ENCODE results near the gene ANKS1B.
"Not testable (repeated sequence)": the region's sequence is repeated elsewhere in the genome, so short reads cannot be mapped to it uniquely, and the experiment has no call there.

DNA sequence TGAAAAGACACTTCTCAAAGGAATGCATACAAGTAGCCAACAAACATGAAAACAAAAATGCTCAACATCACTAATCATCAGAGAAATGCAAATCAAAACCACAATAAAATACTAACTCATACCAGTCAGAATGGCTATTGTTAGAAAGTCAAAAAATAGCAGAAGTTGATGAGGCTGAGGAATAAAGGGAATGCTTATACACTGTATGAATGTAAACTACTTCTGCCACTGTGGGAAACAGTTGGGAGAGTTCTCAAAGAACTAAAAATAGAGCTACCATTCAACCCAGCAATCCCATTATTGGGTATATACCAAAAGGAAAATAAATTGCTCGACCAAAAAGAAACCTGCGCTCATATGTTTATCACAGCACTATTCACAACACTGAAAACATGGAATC is 360.1 kb downstream of the ANKS1B start:
- TF ChIP-seq, protein P1, sequence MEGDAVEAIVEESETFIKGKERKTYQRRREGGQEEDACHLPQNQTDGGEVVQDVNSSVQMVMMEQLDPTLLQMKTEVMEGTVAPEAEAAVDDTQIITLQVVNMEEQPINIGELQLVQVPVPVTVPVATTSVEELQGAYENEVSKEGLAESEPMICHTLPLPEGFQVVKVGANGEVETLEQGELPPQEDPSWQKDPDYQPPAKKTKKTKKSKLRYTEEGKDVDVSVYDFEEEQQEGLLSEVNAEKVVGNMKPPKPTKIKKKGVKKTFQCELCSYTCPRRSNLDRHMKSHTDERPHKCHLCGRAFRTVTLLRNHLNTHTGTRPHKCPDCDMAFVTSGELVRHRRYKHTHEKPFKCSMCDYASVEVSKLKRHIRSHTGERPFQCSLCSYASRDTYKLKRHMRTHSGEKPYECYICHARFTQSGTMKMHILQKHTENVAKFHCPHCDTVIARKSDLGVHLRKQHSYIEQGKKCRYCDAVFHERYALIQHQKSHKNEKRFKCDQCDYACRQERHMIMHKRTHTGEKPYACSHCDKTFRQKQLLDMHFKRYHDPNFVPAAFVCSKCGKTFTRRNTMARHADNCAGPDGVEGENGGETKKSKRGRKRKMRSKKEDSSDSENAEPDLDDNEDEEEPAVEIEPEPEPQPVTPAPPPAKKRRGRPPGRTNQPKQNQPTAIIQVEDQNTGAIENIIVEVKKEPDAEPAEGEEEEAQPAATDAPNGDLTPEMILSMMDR (IDR thresholded peaks at IDR 0.05), result not testable (repeated sequence)
- not testable (repeated sequence) for TF ChIP-seq POLR2AphosphoS5 (IDR thresholded peaks at IDR 0.05; ENCODE audit: low read depth, low read length); SIN3A (IDR thresholded peaks at IDR 0.05; ENCODE audit: borderline replicate concordance, insufficient read depth, low read depth, low read length); TCF7L2 (IDR thresholded peaks at IDR 0.05; ENCODE audit: low read depth, low read length)
- TF ChIP-seq, protein P2, sequence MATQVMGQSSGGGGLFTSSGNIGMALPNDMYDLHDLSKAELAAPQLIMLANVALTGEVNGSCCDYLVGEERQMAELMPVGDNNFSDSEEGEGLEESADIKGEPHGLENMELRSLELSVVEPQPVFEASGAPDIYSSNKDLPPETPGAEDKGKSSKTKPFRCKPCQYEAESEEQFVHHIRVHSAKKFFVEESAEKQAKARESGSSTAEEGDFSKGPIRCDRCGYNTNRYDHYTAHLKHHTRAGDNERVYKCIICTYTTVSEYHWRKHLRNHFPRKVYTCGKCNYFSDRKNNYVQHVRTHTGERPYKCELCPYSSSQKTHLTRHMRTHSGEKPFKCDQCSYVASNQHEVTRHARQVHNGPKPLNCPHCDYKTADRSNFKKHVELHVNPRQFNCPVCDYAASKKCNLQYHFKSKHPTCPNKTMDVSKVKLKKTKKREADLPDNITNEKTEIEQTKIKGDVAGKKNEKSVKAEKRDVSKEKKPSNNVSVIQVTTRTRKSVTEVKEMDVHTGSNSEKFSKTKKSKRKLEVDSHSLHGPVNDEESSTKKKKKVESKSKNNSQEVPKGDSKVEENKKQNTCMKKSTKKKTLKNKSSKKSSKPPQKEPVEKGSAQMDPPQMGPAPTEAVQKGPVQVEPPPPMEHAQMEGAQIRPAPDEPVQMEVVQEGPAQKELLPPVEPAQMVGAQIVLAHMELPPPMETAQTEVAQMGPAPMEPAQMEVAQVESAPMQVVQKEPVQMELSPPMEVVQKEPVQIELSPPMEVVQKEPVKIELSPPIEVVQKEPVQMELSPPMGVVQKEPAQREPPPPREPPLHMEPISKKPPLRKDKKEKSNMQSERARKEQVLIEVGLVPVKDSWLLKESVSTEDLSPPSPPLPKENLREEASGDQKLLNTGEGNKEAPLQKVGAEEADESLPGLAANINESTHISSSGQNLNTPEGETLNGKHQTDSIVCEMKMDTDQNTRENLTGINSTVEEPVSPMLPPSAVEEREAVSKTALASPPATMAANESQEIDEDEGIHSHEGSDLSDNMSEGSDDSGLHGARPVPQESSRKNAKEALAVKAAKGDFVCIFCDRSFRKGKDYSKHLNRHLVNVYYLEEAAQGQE (IDR thresholded peaks at IDR 0.05; ENCODE audit: insufficient read depth in 1 of 2, low read depth in 2 of 2, low read length in 1 of 2), result not testable (repeated sequence)
